SK-MEL-5 (cell line): Measurements from ENCODE around the gene PWWP2B. TPM values are rescaled to one million over a fixed set of nuclear protein-coding genes. Genes with fewer than 3 reads are reported as not detected.
"Not testable (repeated sequence)": the region's sequence is repeated elsewhere in the genome, so short reads cannot be mapped to it uniquely, and the experiment has no call there.

ENCODE experiments used
- DNase-seq: peaks from one replicate; pipeline ENCODE4 v3.0.0-alpha.2; 2016; ENCODE audit warnings: low read depth, low spot score
- in situ Hi-C: cut with HindIII; loops from 2 replicates; pipeline ENCODE4 v1.10.0; 2016; ENCODE audit warnings: low sequenced_read_pairs, high pct_unique_total_duplicates, low pct_unique_long_range_greater_than_20kb
- total RNA-seq: library from RNA; depleted of rRNA; stranded (reverse); fragments of >200 nt; shearing (Covaris generic); gene quantifications from 2 replicates; pipeline ENCODE4 v1.2.3, GENCODE V29; 2014

Gene PWWP2B
- total RNA-seq, 1 experiment from 2014 or later = 6.4 TPM

- in situ Hi-C loops = no loop called here
- DNase-seq = no peak
Measured at GRCh38 chr10:132430861-132431271, 33.9 kb downstream of the PWWP2B start.

GRCh38 chr10:132431537-132432175, 34.7 kb downstream of the PWWP2B start:
- no peak for DNase-seq
- in situ Hi-C loops = no loop called here

DNA sequence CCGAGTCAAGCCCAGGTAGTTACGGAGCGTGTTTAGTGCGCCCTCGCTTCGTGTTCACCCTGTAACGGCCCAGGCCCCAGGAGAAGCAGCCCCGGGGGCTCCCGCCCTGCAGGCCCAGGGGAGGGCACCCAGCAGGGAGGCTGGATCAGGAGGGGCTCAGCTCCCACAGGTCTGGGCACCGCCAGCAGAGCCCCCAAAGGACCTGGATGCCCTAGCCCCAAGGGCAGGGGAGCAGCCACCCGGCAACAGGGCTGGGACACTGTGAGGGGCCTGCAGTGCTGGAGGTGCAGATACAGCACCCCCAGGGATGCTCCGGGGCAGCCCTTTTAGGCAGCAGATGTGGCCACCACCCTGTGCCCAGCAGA, 35.2 kb downstream of the PWWP2B start:
- in situ Hi-C loops = no loop called here
- no peak for DNase-seq

DNA sequence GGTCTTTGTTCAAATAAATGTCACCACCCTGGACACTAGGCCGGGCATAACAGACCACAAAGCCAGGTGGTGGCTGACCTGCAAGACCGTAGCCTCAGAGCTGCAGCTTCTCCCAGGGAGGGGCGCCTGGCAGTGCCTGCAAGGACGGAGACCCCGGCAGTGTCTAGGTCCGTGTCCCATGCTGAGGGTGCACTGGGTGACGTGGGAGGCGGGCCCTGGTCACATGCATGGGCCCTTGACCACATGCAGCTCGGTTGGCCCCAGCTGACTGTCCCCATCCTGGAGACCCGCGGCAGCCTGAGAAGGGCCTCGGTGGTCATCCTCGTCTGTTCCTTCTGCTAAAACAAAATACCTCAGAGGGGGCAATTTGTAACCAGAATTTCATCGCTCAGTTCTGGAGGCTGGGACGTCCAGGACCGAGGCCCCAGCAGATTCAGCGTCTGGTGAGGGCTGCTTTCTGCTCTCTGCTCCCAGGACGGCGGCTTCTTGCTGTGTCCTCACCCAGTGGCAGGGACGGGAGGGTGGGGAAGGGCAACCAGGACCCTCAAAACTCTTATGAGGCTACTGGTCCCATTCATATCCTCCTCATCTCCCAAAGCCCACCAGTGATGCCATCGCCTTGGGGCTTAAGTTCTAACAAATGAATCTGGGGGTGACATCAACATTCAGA, 36.8 kb downstream of the PWWP2B start:
- no peak for DNase-seq
- in situ Hi-C loops = no loop called here

GRCh38 chr10:132434405-132435005, 37.5 kb downstream of the PWWP2B start:
- DNase-seq = no peak
- in situ Hi-C loops = no loop called here

- DNase-seq, in situ Hi-C loops: not testable (repeated sequence)
Measured at GRCh38 chr10:132435320-132435719, 38.3 kb downstream of the PWWP2B start.

GRCh38 chr10:132436096-132436495, 39.1 kb downstream of the PWWP2B start:
- in situ Hi-C loops, DNase-seq: not testable (repeated sequence)

GRCh38 chr10:132436861-132437410, 39.9 kb downstream of the PWWP2B start:
- no peak for DNase-seq
- in situ Hi-C loops = no loop called here

DNA sequence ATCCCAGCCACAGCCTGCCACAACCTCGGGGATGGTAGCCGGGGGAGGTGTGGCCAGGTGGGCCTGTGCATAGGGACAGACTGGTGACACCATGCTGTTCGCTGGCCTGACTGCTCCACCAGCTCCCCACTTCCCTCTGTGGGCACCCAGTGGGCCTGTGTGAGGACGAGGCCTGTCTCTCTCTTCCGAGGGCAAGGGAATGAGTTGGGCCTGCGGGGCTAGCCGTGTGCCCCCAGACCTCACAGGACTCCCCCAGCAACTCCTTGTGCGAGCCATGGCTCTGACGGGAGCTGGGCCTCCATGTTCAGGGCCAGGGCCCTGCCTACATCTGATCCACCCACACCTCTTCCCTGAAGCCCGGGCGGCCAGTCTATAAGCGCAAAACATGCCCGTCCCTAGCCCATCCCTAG, 40.5 kb downstream of the PWWP2B start:
- in situ Hi-C loops = no loop called here
- no peak for DNase-seq

- in situ Hi-C loops = no loop called here
Measured at GRCh38 chr10:132438091-132439024, 41.4 kb downstream of the PWWP2B start.

GRCh38 chr10:132439025-132439388, 42.0 kb downstream of the PWWP2B start:
- no peak for DNase-seq
- in situ Hi-C loops = no loop called here

More at GRCh38 chr10:132438091-132439024, 41.4 kb downstream of the PWWP2B start:
- DNase-seq = no peak

- in situ Hi-C loops = no loop called here
- no peak for DNase-seq
Measured at GRCh38 chr10:132439424-132440163, 42.6 kb downstream of the PWWP2B start.

DNA sequence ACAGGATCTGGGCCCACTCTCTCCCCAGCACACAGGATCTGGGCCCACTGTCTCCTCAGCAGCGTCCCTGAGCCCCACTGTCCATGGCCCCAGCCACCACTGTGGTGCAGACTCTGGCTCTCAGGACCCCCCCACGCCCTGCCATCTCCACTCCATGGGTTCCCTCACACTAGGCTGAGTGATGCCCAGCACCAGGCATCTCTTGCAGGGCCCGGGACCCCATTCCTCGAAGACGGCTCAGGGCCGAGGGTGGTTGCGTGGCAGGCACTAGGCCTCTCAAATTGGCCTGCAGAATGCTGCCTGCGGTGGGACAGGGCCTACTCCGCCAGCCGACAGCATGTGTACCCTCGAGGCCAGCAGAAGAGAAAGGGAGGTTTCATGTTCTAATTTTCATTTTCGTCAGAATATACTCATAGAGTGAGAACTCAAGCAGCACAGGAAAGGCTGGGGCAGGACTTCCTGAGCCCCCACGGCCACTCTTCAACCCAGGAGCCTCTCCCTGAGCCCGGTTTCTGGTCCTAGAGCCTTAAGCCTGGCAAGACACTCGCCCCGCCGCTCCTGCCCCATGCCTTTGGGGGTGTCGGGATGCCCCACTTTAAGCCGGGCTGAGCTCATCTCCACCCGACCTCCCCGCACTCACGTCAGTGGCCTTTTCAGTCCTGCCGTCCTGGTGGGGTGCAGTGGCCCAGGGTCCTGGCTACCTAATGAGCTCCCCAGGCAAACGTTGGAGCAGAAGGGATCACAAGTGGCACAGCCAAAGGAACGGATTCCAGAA, 44.0 kb downstream of the PWWP2B start:
- no peak for DNase-seq
- in situ Hi-C loops = no loop called here

DNA sequence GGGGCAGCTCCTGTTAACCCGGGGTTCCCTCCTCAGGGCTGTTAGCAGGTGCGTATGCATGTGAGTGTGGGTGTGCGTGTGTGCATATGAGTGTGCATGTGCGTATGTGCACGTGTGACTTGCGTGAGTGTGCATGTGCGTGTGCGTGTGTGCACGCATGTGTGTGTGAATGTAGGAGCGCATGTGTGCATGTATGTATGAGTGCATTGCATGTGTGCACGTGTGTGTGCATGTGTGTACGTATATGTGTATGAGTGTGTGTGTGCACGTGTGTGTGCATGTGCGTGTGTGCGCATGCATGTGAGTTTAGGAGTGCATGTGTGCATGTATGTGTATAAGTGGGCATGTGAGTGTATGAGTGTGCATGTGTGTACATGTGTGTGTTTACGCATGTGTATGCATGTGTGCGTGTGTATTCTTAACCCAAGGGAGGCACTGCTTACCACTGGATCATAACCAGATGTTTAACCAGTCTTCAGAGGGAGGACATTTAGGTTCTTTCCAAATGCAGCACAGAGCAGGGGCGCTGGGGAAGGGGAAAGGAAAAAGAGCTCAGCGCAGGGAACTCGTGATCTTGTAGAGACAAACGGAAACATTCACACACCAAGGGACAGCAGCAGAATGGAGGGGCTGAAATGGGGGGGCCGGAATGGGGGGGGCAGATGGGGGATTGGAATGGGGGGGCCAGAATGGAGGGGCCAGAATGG, 45.0 kb downstream of the PWWP2B start:
- in situ Hi-C loops = no loop called here
- no peak for DNase-seq

DNA sequence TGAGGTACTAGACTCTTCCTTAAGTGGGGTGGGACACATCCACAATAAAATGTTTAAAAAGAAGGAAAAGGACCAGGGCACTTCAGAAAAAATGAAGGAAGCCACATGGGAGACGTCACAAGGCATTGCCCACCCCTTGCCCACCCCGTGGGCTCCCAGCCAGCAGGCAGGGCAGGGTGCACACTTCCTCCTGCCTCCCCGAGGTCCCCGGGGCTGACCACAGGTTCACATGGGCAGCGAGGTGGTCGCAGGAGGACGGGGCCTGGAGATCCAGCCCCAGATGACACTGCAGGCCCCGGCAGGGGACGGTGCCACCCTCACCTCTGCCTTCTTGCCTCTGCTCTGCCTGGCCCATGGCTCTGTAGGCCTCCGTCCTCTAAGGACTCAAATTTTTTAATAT, 45.6 kb downstream of the PWWP2B start:
- in situ Hi-C loops = no loop called here

DNA sequence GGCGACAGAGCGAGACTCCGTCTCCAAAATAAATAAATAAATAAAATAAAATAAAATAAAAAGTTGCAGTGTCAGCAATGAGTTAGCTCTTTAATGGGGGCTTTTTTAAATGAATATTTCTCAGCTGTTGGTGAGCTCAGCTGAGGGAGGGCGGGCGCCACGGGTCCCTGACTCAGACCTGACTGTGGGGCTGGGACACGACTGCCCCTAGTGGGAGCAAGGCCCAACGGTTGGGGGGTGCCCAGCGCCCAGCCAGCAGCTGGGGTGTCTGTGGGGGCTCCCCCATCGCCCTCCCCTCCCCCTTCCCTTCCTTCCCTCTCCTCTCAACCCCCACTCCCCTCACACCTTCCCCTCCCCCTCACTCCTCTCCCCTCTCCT, 46.6 kb downstream of the PWWP2B start:
- in situ Hi-C loops = no loop called here
- no peak for DNase-seq

More for the DNA sequence above, 45.6 kb downstream of the PWWP2B start:
- no peak for DNase-seq
